GM18858 (cell line): Measurements from ENCODE around the gene PSEN1.

Experiments
- ATAC-seq: cut with Tn5 transposase; IDR thresholded peaks from one replicate; pipeline ENCODE4 v1.9.1; 2021; ENCODE audit not compliant: unreplicated experiment

The PSEN1 gene

DNA sequence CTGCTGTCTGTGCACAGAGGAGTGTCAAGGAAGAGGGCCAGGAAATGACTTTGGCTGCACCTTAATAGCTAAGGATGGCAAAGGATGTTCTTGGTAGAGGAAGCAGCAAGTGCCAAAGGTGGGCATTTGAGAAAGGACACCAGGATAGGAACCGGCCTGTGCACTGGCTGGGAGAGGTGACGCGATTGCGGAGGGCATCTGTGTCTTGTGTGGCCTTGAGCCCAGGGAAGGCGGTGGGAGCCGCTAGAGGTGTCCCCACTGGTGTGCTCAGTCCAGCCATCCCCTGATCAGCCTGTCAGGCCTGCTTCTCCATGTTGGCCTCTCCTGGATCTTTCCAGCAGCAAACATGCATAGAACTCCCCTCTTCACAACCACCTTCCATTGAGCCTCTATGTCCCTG is 131.2 kb downstream of the PSEN1 start:
- no peak for ATAC-seq

DNA sequence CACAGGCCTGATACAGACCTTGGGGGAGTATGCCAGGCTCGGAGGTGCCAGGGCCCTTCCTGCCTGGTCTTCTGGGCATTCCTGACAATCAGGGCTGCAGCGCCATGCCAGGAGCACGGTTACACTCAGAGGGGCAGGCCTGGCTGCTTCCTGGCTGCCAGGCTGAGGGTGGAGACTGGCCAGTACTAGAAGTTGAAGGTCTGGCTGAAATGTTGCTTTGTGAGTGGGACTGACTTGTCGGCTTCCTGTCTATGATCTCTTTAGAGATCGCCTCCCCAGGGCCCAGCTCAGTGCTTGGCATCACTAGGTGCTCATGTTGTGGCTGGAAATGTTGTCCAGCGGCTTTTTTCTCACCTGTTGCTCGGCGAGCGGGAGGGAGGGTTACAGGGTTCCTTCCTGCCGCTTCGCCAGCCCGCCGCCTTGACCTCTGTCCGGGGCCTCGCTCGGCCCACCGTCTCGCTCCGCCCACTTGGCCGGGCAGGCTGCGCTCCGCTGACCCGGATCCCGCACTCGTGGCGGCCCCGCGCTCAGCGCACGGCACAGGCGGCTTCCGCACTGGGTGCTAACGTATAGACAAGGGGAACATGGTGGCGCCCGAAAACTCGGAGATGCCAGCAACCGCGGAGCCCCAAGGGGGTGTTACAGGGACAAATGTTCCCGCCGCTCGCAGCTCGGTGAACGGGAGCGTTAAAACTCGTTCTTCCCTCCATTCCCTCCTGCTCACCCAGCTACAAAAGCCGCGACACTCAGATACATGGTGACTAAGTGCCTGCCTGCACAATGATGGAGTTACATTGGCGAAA is 133.6 kb downstream of the PSEN1 start:
- ATAC-seq: no peak

DNA sequence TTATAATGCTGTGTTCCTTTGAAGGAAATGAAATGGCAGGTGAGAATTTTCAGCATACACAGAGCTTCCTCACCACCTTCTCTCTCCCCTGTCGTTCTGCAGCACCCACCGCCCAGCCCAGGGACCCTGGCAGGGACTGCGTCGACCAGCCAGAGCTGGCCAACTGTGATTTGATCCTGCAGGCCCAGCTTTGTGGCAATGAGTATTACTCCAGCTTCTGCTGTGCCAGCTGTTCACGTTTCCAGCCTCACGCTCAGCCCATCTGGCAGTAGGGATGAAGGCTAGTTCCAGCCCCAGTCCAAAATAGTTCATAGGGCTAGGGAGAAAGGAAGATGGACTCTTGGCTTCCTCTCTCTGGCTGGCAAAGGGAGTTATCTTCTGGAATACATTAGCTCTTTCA is 136.1 kb downstream of the PSEN1 start:
- no peak for ATAC-seq
